IPS DF 4.7 (cell line): ENCODE results near the gene MYCN.

Experiments
- DNase-seq: peaks from one replicate; pipeline ENCODE4 v3.0.0-alpha.2; 2013; ENCODE audit warnings: low spot score; ENCODE audit errors: extremely low read depth

MYCN gene

DNA sequence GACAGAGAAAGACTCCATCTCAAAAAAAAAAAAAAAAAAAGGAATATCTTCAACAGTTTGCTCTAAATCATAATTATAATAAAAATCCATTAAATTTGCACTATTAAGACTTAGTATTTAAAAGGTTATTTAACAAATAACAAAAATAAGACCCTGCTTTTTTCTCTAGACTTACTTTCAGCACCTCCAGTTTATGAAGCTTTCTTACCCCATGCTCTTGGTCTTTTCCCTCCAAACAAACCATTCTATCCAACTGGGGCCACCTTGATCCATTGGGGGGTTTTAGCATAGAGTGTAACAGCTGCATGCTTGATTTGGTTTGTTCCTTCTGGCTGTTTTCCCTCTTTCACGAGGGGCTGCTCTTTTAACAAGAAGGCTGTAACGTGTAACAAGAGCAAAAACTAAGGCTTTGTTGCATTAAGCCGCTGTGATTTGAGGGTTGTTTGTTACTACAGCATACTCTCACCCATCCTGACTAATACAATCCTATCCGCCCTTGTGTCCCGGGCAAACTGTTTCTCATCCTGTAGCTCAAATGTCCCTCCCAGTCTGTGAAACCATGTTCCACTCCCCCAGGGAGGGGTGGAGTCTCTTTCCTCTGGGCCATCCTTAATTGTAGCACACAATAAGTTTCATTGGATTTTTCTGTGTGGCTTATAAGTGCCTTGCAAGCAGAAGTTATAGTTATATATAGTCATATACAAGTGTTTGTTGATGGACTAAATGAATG lies 9.6 kb upstream of the MYCN start:
- DNase-seq, result no peak

GRCh38 chr2:15931319-15931890 lies 8.9 kb upstream of the MYCN start:
- DNase-seq, result no peak

DNA sequence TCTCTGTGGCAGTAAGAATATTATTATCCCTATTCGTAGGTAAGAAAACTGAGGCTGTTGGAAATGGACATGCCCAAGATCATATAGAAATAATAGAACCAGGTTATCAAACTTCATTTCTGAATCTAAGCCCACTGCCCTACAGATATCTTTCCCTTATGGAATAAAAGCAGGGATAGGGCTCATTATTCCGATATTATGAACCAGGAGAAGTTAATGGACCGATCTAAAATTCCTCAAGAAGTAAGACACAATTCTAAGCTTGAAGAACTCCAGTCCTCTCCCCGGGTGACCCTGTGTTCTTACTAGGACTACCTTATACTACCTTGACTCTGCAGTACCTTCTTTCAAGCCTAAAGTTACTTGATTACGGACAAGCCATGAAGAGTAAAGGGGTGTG lies 8.4 kb upstream of the MYCN start:
- no peak for DNase-seq

GRCh38 chr2:15932394-15933183 lies 7.8 kb upstream of the MYCN start:
- no peak for DNase-seq

GRCh38 chr2:15933184-15933845 lies 7.0 kb upstream of the MYCN start:
- DNase-seq, result no peak

DNA sequence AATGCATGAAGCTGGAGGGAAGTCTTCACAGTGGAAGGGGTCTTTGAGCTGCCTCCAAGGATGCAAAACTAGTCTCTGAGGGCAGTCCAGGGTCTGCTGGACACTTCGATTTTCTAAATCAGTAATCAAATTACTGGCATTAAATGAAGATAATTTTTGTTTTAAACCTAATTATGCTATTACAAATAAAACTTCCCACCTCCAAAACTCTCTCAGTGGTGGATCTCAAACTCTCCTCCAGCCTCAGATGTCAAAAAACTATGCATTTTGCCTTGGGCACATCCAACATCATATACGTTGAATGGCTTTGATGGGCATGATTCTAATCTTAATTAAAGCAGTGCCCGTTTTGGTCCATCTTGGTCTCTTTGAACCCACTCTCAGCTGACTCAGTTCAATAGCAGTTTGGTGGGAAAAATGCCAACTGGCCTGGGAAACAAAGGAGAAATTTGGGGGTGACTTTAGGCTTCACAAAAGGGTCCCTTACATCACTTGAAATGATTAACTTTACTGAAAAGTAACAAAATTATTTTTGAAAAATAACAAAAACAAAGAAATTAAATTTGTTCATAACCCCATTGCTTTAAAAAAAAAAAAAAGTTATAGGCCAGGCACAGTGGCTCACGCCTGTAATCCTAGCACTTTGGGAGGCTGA lies 5.9 kb upstream of the MYCN start:
- no peak for DNase-seq

GRCh38 chr2:15935189-15935588 lies 5.2 kb upstream of the MYCN start:
- no peak for DNase-seq

DNA sequence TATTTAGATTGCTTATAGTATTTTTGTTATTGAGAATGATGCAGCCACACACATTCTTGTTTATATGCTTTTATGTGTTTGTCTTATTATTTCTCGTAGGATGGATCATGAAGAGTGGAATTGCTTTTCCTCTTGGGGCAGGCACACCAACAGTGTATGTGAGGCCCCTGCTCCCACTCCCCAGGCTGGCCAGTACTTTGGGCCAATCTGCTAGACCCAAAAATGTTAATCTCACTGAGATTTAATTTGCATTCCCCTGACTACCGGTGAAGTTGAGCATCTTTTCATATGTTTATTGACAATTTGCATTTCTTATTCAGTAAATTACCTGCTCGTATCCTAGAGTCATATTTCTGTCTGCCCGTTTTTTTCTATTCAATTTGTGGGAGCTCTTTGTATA lies 4.7 kb upstream of the MYCN start:
- DNase-seq, result no peak

- no peak for DNase-seq
Observed at GRCh38 chr2:15936277-15937104, 3.9 kb upstream of the MYCN start.

- DNase-seq, result no peak
Observed at GRCh38 chr2:15937105-15937881, 3.1 kb upstream of the MYCN start.

- DNase-seq, result no peak
Observed at GRCh38 chr2:15937882-15938802, 2.2 kb upstream of the MYCN start.

- DNase-seq, result peak; percentile 62
Observed at GRCh38 chr2:15938803-15939555, 1.4 kb upstream of the MYCN start.

- DNase-seq, result no peak
Observed at GRCh38 chr2:15939556-15939853, 845 bp upstream of the MYCN start.

DNA sequence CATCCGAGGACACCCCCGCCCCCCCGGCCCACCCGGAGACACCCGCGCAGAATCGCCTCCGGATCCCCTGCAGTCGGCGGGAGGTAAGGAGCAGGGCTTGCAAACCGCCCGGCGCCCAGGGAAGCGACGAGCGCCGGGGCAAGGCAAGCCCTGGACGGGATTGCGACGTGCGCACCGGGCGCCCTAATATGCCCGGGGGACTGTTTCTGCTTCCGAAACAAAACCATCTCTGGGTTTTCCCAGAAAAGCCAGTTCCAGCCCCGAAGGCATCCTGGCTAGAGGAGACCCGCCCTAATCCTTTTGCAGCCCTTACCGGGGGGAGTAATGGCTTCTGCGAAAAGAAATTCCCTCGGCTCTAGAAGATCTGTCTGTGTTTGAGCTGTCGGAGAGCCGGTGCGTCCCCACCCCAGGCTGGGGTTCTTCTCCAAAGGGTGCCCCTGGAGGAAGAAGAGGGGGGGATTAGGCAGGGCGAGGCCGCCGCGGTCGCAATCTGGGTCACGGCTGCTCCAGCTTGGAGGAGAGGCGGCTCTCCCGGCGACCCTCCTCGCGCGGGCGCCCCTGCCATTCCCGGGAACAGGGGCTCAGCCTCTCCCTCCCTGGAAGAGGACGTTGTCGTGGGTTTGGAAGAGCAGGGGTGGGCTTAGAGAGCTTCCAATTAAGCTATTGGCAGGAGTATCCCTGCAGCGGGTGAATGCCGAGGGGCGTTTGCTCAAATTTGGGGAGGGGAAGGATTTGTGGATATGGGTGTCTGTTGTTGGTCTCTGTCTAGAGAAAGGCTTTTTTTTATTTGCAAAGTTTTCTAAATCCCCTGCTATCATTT lies 521 bp downstream of the MYCN start:
- DNase-seq, result no peak

DNA sequence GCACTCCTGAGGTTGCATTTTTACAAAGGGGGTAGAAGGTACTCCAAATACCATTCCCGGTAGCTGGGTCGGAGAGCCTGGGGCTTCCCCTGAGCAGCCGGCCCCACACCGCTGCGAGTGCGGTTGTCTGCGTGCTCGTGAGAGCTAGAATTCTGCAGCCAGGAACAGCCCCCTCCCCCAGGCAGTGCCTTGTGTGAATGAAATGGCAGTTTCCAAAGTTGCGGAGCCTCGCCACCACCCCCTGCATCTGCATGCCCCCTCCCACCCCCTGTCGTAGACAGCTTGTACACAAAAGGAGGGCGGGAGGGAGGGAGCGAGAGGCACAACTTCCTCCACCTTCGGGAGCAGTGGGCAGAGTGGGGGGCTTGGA lies 1.1 kb downstream of the MYCN start:
- DNase-seq, result peak; percentile 74

DNA sequence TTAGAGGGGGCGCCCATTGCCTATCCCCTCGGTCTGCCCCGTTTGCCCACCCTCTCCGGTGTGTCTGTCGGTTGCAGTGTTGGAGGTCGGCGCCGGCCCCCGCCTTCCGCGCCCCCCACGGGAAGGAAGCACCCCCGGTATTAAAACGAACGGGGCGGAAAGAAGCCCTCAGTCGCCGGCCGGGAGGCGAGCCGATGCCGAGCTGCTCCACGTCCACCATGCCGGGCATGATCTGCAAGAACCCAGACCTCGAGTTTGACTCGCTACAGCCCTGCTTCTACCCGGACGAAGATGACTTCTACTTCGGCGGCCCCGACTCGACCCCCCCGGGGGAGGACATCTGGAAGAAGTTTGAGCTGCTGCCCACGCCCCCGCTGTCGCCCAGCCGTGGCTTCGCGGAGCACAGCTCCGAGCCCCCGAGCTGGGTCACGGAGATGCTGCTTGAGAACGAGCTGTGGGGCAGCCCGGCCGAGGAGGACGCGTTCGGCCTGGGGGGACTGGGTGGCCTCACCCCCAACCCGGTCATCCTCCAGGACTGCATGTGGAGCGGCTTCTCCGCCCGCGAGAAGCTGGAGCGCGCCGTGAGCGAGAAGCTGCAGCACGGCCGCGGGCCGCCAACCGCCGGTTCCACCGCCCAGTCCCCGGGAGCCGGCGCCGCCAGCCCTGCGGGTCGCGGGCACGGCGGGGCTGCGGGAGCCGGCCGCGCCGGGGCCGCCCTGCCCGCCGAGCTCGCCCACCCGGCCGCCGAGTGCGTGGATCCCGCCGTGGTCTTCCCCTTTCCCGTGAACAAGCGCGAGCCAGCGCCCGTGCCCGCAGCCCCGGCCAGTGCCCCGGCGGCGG lies 1.7 kb downstream of the MYCN start:
- DNase-seq, result no peak
